Measurements from ENCODE around the gene OR52W1. TPM values are rescaled to one million over a fixed set of nuclear protein-coding genes. Genes with fewer than 3 reads are reported as not detected.

OR52W1 gene
- total RNA-seq, 4 donors from 2014 or later, result not detected

DNA sequence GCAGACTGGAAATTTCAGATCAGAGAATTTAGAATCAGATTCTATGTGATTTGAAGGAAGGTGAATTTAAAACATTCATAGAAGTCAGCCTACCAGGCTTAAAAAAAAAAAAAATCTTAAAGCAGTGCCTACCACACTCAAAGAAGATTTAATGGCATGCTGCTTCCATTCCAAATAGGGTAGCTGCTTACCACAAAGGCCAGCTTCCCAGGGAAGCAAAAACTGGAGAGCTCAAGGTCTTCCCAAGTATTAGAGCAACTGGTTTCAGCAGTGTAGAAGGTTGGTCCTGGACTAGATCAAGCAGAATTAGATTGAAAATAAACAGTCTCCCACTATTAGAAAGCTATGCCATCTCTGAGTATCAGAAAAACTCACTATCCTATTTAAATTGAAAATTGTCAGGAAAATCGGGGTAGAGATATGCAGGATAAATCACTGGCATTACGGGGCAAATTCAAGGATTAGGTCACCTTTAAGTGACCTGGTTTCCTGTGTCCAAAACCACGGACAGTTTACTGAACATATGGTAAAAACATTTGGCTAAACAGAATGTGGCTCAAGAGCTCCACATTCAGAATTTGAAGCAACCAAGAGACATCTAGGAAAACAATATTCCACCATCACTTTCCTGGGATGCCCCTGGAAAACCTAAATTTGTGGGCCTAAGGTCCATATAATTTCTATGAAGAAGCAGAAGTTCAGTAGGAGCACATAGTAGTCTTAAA lies 7.6 kb downstream of the OR52W1 start:
- Histone ChIP-seq H3K9me3 (no peaks in the 10 kb centered on the region), H3K27me3 (no peaks in the 10 kb centered on the region), H3K27ac (no peak overlapping the region), H3K36me3 (peaks cover 0 to 67% (median 3%) of the 10 kb centered on the region in 3 donors), H3K4me1 (no peaks in the 10 kb centered on the region), H3K4me3 (no peak overlapping the region)
- DNase-seq, result no peak
- TF ChIP-seq POLR2A (IDR thresholded peaks at IDR 0.05) (no peak), CTCF (IDR thresholded peaks at IDR 0.05) (no peak)

DNA sequence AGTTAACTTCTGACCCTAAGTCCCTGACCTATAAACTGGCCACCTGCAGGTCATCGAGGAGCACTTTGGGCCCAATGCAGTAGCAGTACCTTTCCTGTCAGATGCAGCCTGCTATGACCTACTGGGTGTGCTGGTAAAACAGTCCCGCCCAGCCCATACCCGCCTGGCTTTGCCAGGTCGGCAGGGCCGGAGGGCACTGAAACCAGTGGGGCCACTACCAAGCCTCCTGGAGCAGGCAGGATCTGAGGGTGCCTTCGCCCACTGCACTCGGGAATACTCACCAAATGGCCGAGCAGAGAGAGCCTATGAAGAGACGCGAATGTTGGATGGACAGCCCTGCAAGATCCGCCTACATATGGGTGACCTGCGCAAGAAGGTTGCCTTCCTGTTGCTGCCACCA lies 10.8 kb downstream of the OR52W1 start:
- TF ChIP-seq POLR2A (IDR thresholded peaks at IDR 0.05) (no peak), CTCF (IDR thresholded peaks at IDR 0.05) (no peak)
- Histone ChIP-seq H3K27me3 (no peaks in the 10 kb centered on the region), H3K27ac (no peak overlapping the region), H3K4me1 (no peaks in the 10 kb centered on the region), H3K4me3 (no peak overlapping the region), H3K9me3 (no peaks in the 10 kb centered on the region), H3K36me3 (peaks cover 0 to 83% (median 0%) of the 10 kb centered on the region in 3 donors)
- no peak for DNase-seq

DNA sequence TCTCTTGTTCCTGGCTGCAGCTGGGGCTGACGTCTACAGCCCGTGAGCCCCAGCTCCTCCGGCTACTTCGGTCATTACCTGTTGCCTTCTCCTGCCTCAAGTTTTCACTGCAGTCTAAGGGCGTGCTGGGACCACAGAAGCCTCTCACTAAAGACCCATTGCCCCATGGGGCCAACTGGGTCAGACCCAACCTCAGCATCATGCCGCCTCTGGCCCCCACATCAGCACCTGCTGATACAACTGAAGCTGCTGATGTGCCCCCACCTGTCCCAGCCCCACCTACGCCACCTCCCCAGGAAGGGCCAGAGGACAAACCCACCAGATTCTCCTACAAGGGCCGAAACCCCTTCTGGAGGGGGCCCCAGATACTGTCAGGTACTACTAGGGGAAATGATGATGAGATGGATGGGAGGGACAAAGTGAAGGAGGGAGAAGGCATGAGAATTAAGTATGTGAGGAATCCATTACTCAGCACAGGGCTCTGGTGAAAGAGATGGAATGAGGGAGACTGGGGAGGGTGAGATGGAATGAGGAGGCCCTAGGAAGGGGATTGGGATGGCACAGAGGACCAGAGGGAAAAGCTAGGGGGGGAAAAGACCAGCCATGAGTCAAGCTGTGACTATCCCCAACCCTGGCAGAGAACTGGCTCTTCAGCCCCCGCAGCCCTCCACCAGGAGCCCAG lies 11.4 kb downstream of the OR52W1 start:
- Histone ChIP-seq H3K27ac (no peak overlapping the region), H3K4me1 (no peaks in the 10 kb centered on the region), H3K9me3 (no peaks in the 10 kb centered on the region), H3K36me3 (peaks cover 0 to 82% (median 0%) of the 10 kb centered on the region in 3 donors), H3K4me3 (no peak overlapping the region), H3K27me3 (no peaks in the 10 kb centered on the region)
- TF ChIP-seq POLR2A (IDR thresholded peaks at IDR 0.05), result no peak
- no peak for TF ChIP-seq CTCF (IDR thresholded peaks at IDR 0.05)
- no peak for DNase-seq

- Histone ChIP-seq H3K27ac (no peak overlapping the region), H3K4me1 (no peaks in the 10 kb centered on the region), H3K36me3 (peaks cover 0 to 96% (median 0%) of the 10 kb centered on the region in 3 donors), H3K27me3 (no peaks in the 10 kb centered on the region), H3K9me3 (no peaks in the 10 kb centered on the region), H3K4me3 (no peak overlapping the region)
- no peak for DNase-seq
- TF ChIP-seq CTCF (IDR thresholded peaks at IDR 0.05) (no peak), POLR2A (IDR thresholded peaks at IDR 0.05) (no peak)
Observed at GRCh38 chr11:6214530-6214929, 15.5 kb downstream of the OR52W1 start.

- no peak overlapping the region for H3K4me3 ChIP-seq
- H3K27ac ChIP-seq, result no peak overlapping the region
- DNase-seq, result no peak
- no peaks in the 10 kb centered on the region for H3K4me1 ChIP-seq
- TF ChIP-seq CTCF (IDR thresholded peaks at IDR 0.05) (no peak), POLR2A (IDR thresholded peaks at IDR 0.05) (no peak)
- H3K36me3 ChIP-seq, result peaks cover 0 to 96% (median 0%) of the 10 kb centered on the region in 3 donors
- no peaks in the 10 kb centered on the region for H3K27me3 ChIP-seq
- H3K9me3 ChIP-seq, result no peaks in the 10 kb centered on the region
Observed at GRCh38 chr11:6216501-6216900, 17.5 kb downstream of the OR52W1 start.

Data from Peyer's patch (tissue), 4 donors.